Osteocyte (in vitro differentiated cells): ENCODE data around the gene CCDC78. TPM values are rescaled to one million over a fixed set of nuclear protein-coding genes. Genes with fewer than 3 reads are reported as not detected.

Experiments used
- DNase-seq: peaks from one replicate; pipeline ENCODE4 v3.0.0; 2021; ENCODE audit warnings: mixed read lengths; ENCODE audit not compliant: unreplicated experiment; ENCODE audit errors: extremely low spot score
- H3K27ac Mint-ChIP-seq: one replicate; pipeline ENCODE4 v1.8.0; 2021; ENCODE audit warnings: mild to moderate bottlenecking, mixed read lengths; ENCODE audit not compliant: unreplicated experiment
- H3K27me3 Mint-ChIP-seq: one replicate; pipeline ENCODE4 v1.8.0; 2021; ENCODE audit warnings: mixed read lengths; ENCODE audit not compliant: unreplicated experiment
- H3K36me3 Mint-ChIP-seq: one replicate; pipeline ENCODE4 v1.8.0; 2021; ENCODE audit warnings: mixed read lengths; ENCODE audit not compliant: unreplicated experiment
- H3K4me1 Mint-ChIP-seq: one replicate; pipeline ENCODE4 v1.8.0; 2021; ENCODE audit warnings: mixed read lengths; ENCODE audit not compliant: unreplicated experiment
- H3K4me3 Mint-ChIP-seq: one replicate; pipeline ENCODE4 v1.8.0; 2021; ENCODE audit warnings: mild to moderate bottlenecking, moderate library complexity, mixed read lengths; ENCODE audit not compliant: unreplicated experiment
- H3K9me3 Mint-ChIP-seq: one replicate; pipeline ENCODE4 v1.8.0; 2021; ENCODE audit warnings: mixed read lengths; ENCODE audit not compliant: unreplicated experiment
- total RNA-seq: library from RNA; stranded (reverse); gene quantifications from 2 replicates; pipeline ENCODE4 v1.2.1, GENCODE V29; 2021
- TF ChIP-seq, protein P1 (sequence below): fragments of 200-600 bp; sonication (generic); IDR thresholded peaks from 2 replicates; pipeline ENCODE4 v1.5.0; 2021; ENCODE audit warnings: antibody characterized with exemption, mild to moderate bottlenecking, moderate library complexity

CCDC78 gene
- total RNA-seq, 1 donor from 2014 or later, result 2.6 TPM

DNA sequence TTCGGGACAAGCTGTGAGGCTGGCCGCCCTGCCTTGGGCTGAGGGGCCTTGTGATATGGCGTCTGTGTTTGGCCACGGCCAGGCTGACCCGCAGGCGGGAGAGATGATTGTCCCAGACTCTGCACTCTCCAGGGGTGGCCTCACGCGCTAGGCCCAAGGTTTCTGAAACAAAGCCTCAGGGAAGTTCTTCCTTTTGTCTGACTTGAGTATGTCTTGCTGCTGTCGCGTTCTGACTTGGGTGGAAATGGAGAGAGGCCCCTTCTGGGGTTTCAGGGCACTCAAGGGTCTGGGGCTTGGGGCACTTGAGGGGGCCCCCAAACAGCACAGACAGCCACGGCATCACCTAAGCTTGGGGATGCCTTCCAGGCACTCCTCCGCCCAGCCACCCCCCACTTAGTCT is 15.2 kb downstream of the CCDC78 start:
- Mint-ChIP-seq H3K27ac (no peak overlapping the region), H3K27me3 (peaks cover 19% of the 10 kb centered on the region), H3K4me3 (no peak overlapping the region)

DNA sequence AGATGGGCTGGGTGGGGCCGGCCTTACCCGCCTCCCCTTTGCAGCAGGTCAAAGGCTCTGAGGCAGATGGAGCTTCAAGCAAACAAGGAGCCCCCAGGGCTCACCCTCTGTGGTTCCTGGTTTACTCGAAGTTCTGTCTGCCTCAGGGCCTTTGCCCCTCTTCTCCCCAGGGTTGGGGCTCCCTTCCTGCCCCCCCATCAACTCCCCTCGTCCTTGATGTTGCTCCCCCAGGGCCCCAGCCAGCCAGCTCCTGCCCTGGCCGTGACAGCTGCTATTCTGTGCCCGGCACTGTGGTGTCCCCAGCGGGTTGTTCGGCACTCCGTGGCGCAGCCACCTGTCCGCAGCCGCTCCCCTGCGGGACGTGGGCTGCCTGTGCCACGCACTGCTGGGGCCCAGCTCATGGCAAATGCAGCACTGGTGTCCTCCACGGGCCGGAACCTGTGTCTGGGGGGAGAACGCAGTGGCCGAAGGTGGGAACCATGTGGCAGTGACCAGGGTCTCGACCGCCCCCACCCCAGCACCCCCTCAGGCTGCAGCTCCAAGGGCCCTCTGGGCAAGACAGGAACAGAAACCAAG is 15.7 kb downstream of the CCDC78 start:
- Mint-ChIP-seq H3K9me3 (no peaks in the 10 kb centered on the region), H3K4me1 (peaks cover 40% of the 10 kb centered on the region), H3K36me3 (no peaks in the 10 kb centered on the region), H3K27me3 (peaks cover 19% of the 10 kb centered on the region), H3K27ac (no peak overlapping the region), H3K4me3 (no peak overlapping the region)
- DNase-seq, result no peak
- TF ChIP-seq, protein P1, sequence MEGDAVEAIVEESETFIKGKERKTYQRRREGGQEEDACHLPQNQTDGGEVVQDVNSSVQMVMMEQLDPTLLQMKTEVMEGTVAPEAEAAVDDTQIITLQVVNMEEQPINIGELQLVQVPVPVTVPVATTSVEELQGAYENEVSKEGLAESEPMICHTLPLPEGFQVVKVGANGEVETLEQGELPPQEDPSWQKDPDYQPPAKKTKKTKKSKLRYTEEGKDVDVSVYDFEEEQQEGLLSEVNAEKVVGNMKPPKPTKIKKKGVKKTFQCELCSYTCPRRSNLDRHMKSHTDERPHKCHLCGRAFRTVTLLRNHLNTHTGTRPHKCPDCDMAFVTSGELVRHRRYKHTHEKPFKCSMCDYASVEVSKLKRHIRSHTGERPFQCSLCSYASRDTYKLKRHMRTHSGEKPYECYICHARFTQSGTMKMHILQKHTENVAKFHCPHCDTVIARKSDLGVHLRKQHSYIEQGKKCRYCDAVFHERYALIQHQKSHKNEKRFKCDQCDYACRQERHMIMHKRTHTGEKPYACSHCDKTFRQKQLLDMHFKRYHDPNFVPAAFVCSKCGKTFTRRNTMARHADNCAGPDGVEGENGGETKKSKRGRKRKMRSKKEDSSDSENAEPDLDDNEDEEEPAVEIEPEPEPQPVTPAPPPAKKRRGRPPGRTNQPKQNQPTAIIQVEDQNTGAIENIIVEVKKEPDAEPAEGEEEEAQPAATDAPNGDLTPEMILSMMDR, result no peak

More for the DNA sequence above, 15.2 kb downstream of the CCDC78 start:
- TF ChIP-seq, protein P1, result no peak
- Mint-ChIP-seq H3K9me3 (no peaks in the 10 kb centered on the region), H3K36me3 (no peaks in the 10 kb centered on the region), H3K4me1 (peaks cover 43% of the 10 kb centered on the region)
- DNase-seq, result no peak

DNA sequence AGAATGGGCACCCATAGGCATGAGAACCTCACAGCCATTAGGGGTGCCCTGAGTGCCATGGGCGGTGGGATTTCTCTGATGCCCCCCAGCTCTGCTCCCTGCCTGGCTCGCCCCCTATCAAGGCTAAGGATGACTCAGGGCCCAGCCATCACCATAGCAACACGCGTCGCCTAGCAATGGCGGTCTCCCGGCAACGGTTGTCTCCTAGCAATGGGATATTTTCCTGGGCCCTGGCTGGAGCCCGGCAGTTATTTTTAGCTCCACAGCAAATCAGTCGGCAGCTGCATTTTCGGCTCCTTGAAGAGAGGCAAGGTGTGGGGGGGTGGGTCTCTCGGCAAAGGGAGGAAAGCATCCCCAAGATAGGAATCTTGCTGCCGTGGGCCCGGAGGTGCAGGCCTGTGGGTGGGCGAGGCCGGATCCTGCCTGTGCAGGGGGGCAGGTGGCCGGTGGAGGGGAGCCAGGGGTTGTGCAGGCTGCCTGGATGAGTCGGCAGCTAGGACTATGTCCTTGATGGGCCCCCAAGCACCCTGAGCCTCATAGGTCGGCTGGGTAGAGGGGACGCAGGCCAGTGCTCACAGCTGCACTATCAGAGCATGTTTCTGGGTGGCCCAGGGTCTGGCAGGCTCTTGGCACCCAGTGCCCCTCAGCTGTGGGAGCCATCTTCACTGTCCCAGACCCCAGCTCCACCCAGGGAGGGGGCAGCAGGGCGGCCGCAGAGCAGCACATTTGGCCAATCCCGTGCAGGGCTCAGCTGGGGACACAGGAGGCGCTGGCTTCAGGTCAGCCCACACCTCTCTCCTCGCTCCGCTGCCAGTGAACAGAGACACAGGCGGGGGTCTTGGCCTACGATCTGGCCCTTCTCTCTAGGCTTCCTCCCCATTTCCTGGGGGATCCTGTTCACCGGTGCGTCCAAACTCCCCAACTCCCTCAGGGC is 16.4 kb downstream of the CCDC78 start:
- Mint-ChIP-seq H3K4me3 (no peak overlapping the region), H3K9me3 (no peaks in the 10 kb centered on the region), H3K4me1 (peaks cover 40% of the 10 kb centered on the region), H3K27me3 (peaks cover 19% of the 10 kb centered on the region), H3K36me3 (no peaks in the 10 kb centered on the region), H3K27ac (no peak overlapping the region)
- no peak for DNase-seq
- TF ChIP-seq, protein P1, result no peak

DNA sequence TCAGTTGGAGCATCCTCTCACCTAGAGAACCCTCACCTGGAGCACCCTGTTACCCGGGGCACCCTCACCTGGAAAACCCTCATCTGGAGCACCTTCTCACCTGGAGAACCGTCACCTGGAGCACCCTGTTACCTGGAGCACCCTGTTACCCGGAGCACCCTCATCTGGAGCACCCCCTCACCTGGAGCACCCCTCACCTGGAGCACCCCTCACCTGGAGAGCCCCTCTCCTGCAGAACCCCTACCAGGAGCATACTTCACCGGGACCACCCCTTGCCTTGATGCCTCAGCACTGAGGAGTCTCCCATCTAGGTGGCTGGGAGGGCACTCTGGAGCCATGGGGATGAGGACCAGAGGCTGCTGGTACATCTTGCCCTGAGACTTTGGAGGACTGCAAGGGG is 17.3 kb downstream of the CCDC78 start:
- H3K4me1 Mint-ChIP-seq, result peaks cover 36% of the 10 kb centered on the region

More for the DNA sequence above, 17.3 kb downstream of the CCDC78 start:
- Mint-ChIP-seq H3K4me3 (no peak overlapping the region), H3K36me3 (no peaks in the 10 kb centered on the region), H3K27me3 (peaks cover 24% of the 10 kb centered on the region), H3K9me3 (no peaks in the 10 kb centered on the region), H3K27ac (no peak overlapping the region)
- DNase-seq, result no peak
- TF ChIP-seq, protein P1, result no peak
